Measurements from ENCODE around the gene RPP21. TPM values are rescaled to one million over a fixed set of nuclear protein-coding genes. Genes with fewer than 3 reads are reported as not detected.

RPP21 gene
- total and polyA plus RNA-seq, 12 donors = 24.2 to 223 (median 59.7) TPM

DNA sequence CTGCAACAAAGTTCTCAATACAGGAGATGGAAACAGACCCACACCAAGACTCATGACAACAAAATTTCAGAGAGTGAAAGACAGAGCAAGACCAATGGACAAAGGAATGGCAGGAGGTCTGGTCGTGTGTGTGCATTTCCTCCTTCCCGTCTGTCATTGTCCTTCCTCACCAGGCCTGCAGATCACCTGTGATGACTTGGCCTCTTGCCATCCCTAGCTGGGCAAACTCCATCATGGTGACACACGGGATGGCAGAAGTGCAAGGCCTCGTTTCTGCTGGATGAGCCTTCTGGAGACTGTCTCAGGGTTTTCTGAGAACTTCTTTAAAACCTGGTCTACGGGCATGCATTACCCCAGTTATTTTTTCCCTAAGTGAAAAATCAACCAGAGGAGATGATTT is 49.2 kb downstream of the RPP21 start:
- no peak for DNase-seq
- intact Hi-C loops (cut with DNase I) = loop anchor here in 1 of 2 donors (10.0 kb wide), 1 partner anchor 169 kb away; no protein-coding TSS in a partner anchor
- Histone ChIP-seq H3K27me3 (peaks cover 26% of the 10 kb centered on the region), H3K9me3 (replicated peaks in 1 of 3) (no peaks in the 10 kb centered on the region), H3K4me3 (no peak overlapping the region), H3K27ac (no peak overlapping the region), H3K4me1 (replicated peaks in 1 of 2) (peaks cover 0 to 4% of the 10 kb centered on the region in 2 donors), H3K36me3 (replicated peaks in 1 of 2) (no peaks in the 10 kb centered on the region)
- no peak for TF ChIP-seq POLR2A (IDR thresholded peaks at IDR 0.05)
- TF ChIP-seq, protein P1, sequence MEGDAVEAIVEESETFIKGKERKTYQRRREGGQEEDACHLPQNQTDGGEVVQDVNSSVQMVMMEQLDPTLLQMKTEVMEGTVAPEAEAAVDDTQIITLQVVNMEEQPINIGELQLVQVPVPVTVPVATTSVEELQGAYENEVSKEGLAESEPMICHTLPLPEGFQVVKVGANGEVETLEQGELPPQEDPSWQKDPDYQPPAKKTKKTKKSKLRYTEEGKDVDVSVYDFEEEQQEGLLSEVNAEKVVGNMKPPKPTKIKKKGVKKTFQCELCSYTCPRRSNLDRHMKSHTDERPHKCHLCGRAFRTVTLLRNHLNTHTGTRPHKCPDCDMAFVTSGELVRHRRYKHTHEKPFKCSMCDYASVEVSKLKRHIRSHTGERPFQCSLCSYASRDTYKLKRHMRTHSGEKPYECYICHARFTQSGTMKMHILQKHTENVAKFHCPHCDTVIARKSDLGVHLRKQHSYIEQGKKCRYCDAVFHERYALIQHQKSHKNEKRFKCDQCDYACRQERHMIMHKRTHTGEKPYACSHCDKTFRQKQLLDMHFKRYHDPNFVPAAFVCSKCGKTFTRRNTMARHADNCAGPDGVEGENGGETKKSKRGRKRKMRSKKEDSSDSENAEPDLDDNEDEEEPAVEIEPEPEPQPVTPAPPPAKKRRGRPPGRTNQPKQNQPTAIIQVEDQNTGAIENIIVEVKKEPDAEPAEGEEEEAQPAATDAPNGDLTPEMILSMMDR (IDR thresholded peaks at IDR 0.05) = no peak
- WGBS, 4 donors = 34 to 50% (median 44%) methylated on average over 4 to 5 of the region's 5 CpGs

Small RNAs within 50 kb of the gene (small RNA-seq; reads per million reads assigned to genes)
- 0 reads per million in 2 donors for gene HLA-N

Other genes starting within 250 kb of the RPP21 start
- under 1 TPM in 2 of 9 donors, not detected in 7; 0.19 TPM for gene TRIM31, start 232.1 kb upstream of the RPP21 start, total RNA-seq
- gene TRIM31, start 232.1 kb upstream of the RPP21 start, polyA plus RNA-seq = under 1 TPM in 2 of 3 donors, not detected in 1; 0.13 to 0.80 TPM
- gene TRIM40, start 209.0 kb upstream of the RPP21 start, total RNA-seq = under 1 TPM in 1 of 9 donors, not detected in 8; 0.11 TPM
- under 1 TPM in 1 of 3 donors, not detected in 2; 0.16 TPM for gene TRIM40, start 209.0 kb upstream of the RPP21 start, polyA plus RNA-seq
- gene TRIM10, start 183.9 kb upstream of the RPP21 start, total RNA-seq = under 1 TPM in 1 of 9 donors, not detected in 8; 0.67 TPM
- not detected for gene TRIM10, start 183.9 kb upstream of the RPP21 start, polyA plus RNA-seq
- not detected for gene TRIM15, start 181.6 kb upstream of the RPP21 start, total RNA-seq
- gene TRIM15, start 181.6 kb upstream of the RPP21 start, polyA plus RNA-seq = not detected
- gene TRIM26, start 131.8 kb upstream of the RPP21 start, total RNA-seq = 10 to 100 TPM; 18.4 to 49.6 (median 40.5) TPM
- gene TRIM26, start 131.8 kb upstream of the RPP21 start, polyA plus RNA-seq = 10 to 100 TPM; 25.8 to 37.3 (median 34.8) TPM
- 10 to 100 TPM in 7 of 9 donors, 1 to 10 TPM in 2; 8.1 to 24.3 (median 14.1) TPM for gene TRIM39, start 18.2 kb upstream of the RPP21 start, total RNA-seq
- gene TRIM39, start 18.2 kb upstream of the RPP21 start, polyA plus RNA-seq = 10 to 100 TPM; 12.1 to 17.0 (median 14.6) TPM
- gene HLA-E, start 144.4 kb downstream of the RPP21 start, total RNA-seq = 100 to 1,000 TPM in 8 of 9 donors, 10 to 100 TPM in 1; 85.7 to 667 (median 326) TPM
- 100 to 1,000 TPM; 126 to 285 (median 261) TPM for gene HLA-E, start 144.4 kb downstream of the RPP21 start, polyA plus RNA-seq
- gene GNL1, start 211.3 kb downstream of the RPP21 start, total RNA-seq = 10 to 100 TPM; 27.4 to 75.6 (median 51.6) TPM
- 10 to 100 TPM; 33.2 to 86.7 (median 72.5) TPM for gene GNL1, start 211.3 kb downstream of the RPP21 start, polyA plus RNA-seq
- gene PRR3, start 212.1 kb downstream of the RPP21 start, total RNA-seq = 10 to 100 TPM in 5 of 9 donors, 1 to 10 TPM in 4; 1.8 to 20.2 (median 10.8) TPM
- 10 to 100 TPM; 20.3 to 25.5 (median 22.8) TPM for gene PRR3, start 212.1 kb downstream of the RPP21 start, polyA plus RNA-seq
- 10 to 100 TPM; 24.6 to 53.1 (median 36.2) TPM for gene ABCF1, start 226.3 kb downstream of the RPP21 start, total RNA-seq
- 10 to 100 TPM; 18.7 to 75.2 (median 41.3) TPM for gene ABCF1, start 226.3 kb downstream of the RPP21 start, polyA plus RNA-seq

All from adrenal gland (tissue), 12 donors.